Measurements from ENCODE around the gene ATR.

DNA sequence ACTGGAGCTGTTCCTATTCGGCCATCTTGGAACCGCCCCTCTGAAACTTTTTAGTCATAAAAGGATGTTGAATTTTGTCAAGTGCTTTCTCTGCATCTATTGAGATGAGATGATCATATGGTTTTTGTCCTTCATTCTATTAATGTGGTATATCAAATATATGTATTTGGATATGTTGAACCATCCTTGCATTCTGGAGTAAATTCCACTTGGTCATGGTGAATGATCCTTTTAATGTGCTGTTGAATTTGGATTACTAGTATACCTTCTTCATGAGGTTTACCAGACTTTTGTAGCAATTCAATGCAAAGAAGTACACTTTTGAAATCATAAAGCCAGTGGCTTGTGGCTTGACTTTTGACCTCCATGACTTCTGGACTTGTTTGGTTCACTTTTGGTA lies 97.3 kb downstream of the ATR start:
- TF ChIP-seq TAF1 (IDR thresholded peaks at IDR 0.05; ENCODE audit: borderline replicate concordance, insufficient read depth, low read length) (no peak), SIN3A (IDR thresholded peaks at IDR 0.05; ENCODE audit: borderline replicate concordance, insufficient read depth, low read length) (no peak), POLR2AphosphoS5 (IDR thresholded peaks at IDR 0.05; ENCODE audit: low read depth, low read length) (no peak)

All from PFSK-1 (cell line).